Panc1 (cell line): ENCODE results near the gene SART1. TPM values are rescaled to one million over a fixed set of nuclear protein-coding genes. Genes with fewer than 3 reads are reported as not detected.

Experiments
- ATAC-seq: fragments of 200-7000 bp; cut with Tn5 transposase; 2 replicates; pipeline ENCODE4 v1.9.1; 2020; ENCODE audit warnings: mild to moderate bottlenecking, moderate library complexity
- BruUV-seq: library from RNA; stranded (reverse); fragments of 400-500 nt; replicated peaks from 2 replicates; lab custom pipeline; 2021; lab: Mats Ljungman, UMichigan
- CTCF ChIA-PET: fragments of 300-600 bp; sonication (Branson Sonifier 250); formaldehyde crosslinking; loops from one replicate; lab custom pipeline; 2022; ENCODE audit warnings: antibody characterized with exemption; lab: Charles Lee
- POLR2A ChIA-PET: fragments of 300-600 bp; sonication (Branson Sonifier 250); formaldehyde crosslinking; loops from one replicate; lab custom pipeline; 2022; ENCODE audit warnings: antibody characterized with exemption; lab: Charles Lee
- DNase-seq: peaks from one replicate; pipeline ENCODE4 v3.0.0-alpha.2; 2010; ENCODE audit warnings: low read depth, low spot score
- H3K27ac ChIP-seq: 2 replicates; pipeline ENCODE4 v1.5.1; 2011; ENCODE audit warnings: mild to moderate bottlenecking, low read length, inconsistent platforms
- H3K27me3 ChIP-seq: fragments of 200-500 bp; sonication (Bioruptor generic); 2 replicates; pipeline ENCODE4 v1.6.0; 2014; ENCODE audit warnings: low read length, inconsistent platforms; ENCODE audit not compliant: control insufficient read depth, insufficient read depth
- H3K36me3 ChIP-seq: fragments of 200-500 bp; sonication (Bioruptor generic); 2 replicates; pipeline ENCODE4 v1.5.1; 2014; ENCODE audit warnings: inconsistent platforms, mild to moderate bottlenecking, low read length, moderate library complexity; ENCODE audit not compliant: control insufficient read depth, insufficient read depth
- H3K4me1 ChIP-seq: 2 replicates; pipeline ENCODE4 v1.5.1; 2011; ENCODE audit warnings: inconsistent platforms, mild to moderate bottlenecking, low read length, moderate library complexity; ENCODE audit not compliant: control insufficient read depth, insufficient read depth
- H3K4me3 ChIP-seq, 2 experiments: 2 replicates each; pipeline ENCODE4 v1.5.1; 2011 to 2012; ENCODE audit warnings: low read depth in 2 of 2, low read length in 2 of 2, mild to moderate bottlenecking in 2 of 2, inconsistent platforms in 1 of 2, moderate library complexity in 1 of 2
- H3K9me3 ChIP-seq: fragments of 200-500 bp; sonication (Bioruptor generic); 2 replicates; pipeline ENCODE4 v1.5.1; 2014; ENCODE audit warnings: low read depth, mild to moderate bottlenecking, inconsistent platforms, low read length, moderate library complexity; ENCODE audit not compliant: control insufficient read depth, insufficient read depth
- POLR2AphosphoS5 ChIP-seq: IDR thresholded peaks from 2 replicates; pipeline ENCODE4 v1.6.1; 2012; ENCODE audit warnings: mild to moderate bottlenecking, low read depth, low read length, moderate library complexity
- SIN3A ChIP-seq: IDR thresholded peaks from 2 replicates; pipeline ENCODE4 v1.6.1; 2012; ENCODE audit warnings: low read depth, mild to moderate bottlenecking, low read length, moderate library complexity, borderline replicate concordance; ENCODE audit not compliant: insufficient read depth
- TCF7L2 ChIP-seq: IDR thresholded peaks from 2 replicates; pipeline ENCODE4 v1.6.1; 2011; ENCODE audit warnings: mild to moderate bottlenecking, low read depth, low read length, inconsistent platforms
- in situ Hi-C: cut with HindIII; loops from 2 replicates; pipeline ENCODE4 v1.10.0; 2016; ENCODE audit warnings: low sequenced_read_pairs, low pct_unique_long_range_greater_than_20kb
- intact Hi-C: fragments of 100-400 bp; cut with micrococcal nuclease; formaldehyde crosslinking; loops from one replicate; pipeline ENCODE4 v1.10.0; 2022; ENCODE audit not compliant: unreplicated experiment
- total RNA-seq: library from RNA; stranded (reverse); gene quantifications from one replicate; pipeline ENCODE4 v1.2.1, GENCODE V29; 2021; ENCODE audit not compliant: unreplicated experiment
- TF ChIP-seq, protein P1 (sequence below): fragments of 450-650 bp; IDR thresholded peaks from 2 replicates; pipeline ENCODE4 v1.5.1; 2017; ENCODE audit warnings: mild to moderate bottlenecking
- TF ChIP-seq, protein P2 (sequence below), 2 experiments: IDR thresholded peaks; 2 replicates each; pipeline ENCODE4 v1.6.1; 2011 to 2012; ENCODE audit warnings: low read depth in 2 of 2, control low read depth in 1 of 2, low read length in 1 of 2, mild to moderate bottlenecking in 1 of 2, moderate library complexity in 1 of 2; ENCODE audit not compliant: insufficient read depth in 1 of 2

Gene SART1
- total RNA-seq, 1 experiment from 2014 or later: 76.4 TPM

DNA sequence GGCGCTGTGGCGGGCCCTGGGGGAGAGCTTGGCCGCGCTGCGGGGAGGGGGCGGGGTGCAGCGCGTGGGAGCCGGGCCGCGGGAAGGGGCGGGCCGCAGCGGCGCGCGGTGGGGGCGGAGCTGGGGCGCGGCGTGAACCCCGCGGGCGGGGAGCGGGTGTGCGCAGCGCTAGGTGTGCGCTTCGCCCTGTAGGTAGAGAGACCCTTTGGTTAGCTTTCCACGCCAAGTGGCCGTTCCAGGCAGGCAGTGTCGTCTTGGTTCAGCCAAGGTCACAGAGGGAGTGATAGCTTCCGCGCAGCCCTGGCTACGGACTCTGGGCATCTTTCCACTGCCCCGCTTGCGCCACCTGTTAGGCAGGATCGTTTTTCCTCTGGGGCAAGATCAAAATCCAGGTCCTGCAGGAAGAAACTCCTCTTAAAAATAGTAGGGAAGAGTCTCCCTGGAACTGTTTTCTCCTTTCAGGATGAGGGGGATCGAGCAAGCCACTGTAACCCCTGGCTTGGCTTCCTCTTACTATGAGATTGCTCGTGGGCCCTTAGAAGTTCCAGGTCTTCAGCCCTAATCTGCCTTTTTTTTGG lies 41.2 kb downstream of the SART1 start:
- TF ChIP-seq, protein P1, sequence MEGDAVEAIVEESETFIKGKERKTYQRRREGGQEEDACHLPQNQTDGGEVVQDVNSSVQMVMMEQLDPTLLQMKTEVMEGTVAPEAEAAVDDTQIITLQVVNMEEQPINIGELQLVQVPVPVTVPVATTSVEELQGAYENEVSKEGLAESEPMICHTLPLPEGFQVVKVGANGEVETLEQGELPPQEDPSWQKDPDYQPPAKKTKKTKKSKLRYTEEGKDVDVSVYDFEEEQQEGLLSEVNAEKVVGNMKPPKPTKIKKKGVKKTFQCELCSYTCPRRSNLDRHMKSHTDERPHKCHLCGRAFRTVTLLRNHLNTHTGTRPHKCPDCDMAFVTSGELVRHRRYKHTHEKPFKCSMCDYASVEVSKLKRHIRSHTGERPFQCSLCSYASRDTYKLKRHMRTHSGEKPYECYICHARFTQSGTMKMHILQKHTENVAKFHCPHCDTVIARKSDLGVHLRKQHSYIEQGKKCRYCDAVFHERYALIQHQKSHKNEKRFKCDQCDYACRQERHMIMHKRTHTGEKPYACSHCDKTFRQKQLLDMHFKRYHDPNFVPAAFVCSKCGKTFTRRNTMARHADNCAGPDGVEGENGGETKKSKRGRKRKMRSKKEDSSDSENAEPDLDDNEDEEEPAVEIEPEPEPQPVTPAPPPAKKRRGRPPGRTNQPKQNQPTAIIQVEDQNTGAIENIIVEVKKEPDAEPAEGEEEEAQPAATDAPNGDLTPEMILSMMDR: no peak
- TF ChIP-seq SIN3A: 0 out of 2 replicates have a peak, but pooled peaks have one; percentile 71
- no peak for DNase-seq
- ChIA-PET CTCF (interaction anchor here (0.6 to 0.7 kb wide), 2 partner anchors 26 to 75 kb away, joined by 3 read pairs; no protein-coding TSS in a partner anchor), POLR2A (interaction anchor here (0.5 to 0.9 kb wide), 3 partner anchors 49 to 291 kb away, joined by 6 to 14 read pairs (median 9); partner anchors contain the start of genes SF3B2 and YIF1A)
- intact Hi-C loops: no loop called here
- Histone ChIP-seq H3K27me3 (no peaks in the 10 kb centered on the region), H3K4me1 (peaks cover 49% of the 10 kb centered on the region), H3K9me3 (no peaks in the 10 kb centered on the region), H3K4me3 (peak overlapping the region; percentile 63 to 100), H3K36me3 (peaks cover 30% of the 10 kb centered on the region), H3K27ac (peak overlapping the region; percentile 100)
- in situ Hi-C loops: no loop called here
- peak; percentile 78 for ATAC-seq
- BruUV-seq: no TSS peak

DNA sequence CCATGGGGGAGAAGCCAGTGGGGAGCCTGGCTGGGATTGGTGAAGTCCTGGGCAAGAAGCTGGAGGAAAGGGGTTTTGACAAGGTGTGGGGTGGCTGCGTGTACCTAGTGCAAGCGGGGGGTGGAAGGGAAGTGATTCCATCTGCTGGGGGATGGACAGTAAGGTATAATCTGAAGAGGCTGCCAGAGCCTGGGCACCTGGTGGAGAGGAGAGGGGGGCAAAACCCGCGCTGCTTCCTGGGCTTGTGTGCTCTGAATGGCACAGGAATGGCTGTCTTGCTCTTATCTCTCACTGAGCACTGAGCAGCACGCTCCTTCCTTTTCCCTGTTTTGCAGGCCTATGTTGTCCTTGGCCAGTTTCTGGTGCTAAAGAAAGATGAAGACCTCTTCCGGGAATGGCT lies 41.8 kb downstream of the SART1 start:
- no peaks in the 10 kb centered on the region for H3K27me3 ChIP-seq
- in situ Hi-C loops: no loop called here
- TF ChIP-seq, protein P1: no peak
- no peak for TF ChIP-seq TCF7L2
- TF ChIP-seq, protein P2, sequence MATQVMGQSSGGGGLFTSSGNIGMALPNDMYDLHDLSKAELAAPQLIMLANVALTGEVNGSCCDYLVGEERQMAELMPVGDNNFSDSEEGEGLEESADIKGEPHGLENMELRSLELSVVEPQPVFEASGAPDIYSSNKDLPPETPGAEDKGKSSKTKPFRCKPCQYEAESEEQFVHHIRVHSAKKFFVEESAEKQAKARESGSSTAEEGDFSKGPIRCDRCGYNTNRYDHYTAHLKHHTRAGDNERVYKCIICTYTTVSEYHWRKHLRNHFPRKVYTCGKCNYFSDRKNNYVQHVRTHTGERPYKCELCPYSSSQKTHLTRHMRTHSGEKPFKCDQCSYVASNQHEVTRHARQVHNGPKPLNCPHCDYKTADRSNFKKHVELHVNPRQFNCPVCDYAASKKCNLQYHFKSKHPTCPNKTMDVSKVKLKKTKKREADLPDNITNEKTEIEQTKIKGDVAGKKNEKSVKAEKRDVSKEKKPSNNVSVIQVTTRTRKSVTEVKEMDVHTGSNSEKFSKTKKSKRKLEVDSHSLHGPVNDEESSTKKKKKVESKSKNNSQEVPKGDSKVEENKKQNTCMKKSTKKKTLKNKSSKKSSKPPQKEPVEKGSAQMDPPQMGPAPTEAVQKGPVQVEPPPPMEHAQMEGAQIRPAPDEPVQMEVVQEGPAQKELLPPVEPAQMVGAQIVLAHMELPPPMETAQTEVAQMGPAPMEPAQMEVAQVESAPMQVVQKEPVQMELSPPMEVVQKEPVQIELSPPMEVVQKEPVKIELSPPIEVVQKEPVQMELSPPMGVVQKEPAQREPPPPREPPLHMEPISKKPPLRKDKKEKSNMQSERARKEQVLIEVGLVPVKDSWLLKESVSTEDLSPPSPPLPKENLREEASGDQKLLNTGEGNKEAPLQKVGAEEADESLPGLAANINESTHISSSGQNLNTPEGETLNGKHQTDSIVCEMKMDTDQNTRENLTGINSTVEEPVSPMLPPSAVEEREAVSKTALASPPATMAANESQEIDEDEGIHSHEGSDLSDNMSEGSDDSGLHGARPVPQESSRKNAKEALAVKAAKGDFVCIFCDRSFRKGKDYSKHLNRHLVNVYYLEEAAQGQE (IDR thresholded peaks at IDR 0.05; ENCODE audit: insufficient read depth in 1 of 2, low read depth in 2 of 2, low read length in 1 of 2): no peak
- TF ChIP-seq POLR2AphosphoS5: no peak
- TF ChIP-seq SIN3A: no peak
- POLR2A ChIA-PET: no interaction called here
- CTCF ChIA-PET: interaction anchor here (0.6 to 0.7 kb wide), 2 partner anchors 26 to 75 kb away, joined by 3 read pairs; no protein-coding TSS in a partner anchor
- H3K4me1 ChIP-seq: peaks cover 51% of the 10 kb centered on the region
- intact Hi-C loops: no loop called here
- no peaks in the 10 kb centered on the region for H3K9me3 ChIP-seq
- DNase-seq: no peak
- no peak for ATAC-seq
- H3K36me3 ChIP-seq: peaks cover 25% of the 10 kb centered on the region
- BruUV-seq: no TSS peak
- H3K4me3 ChIP-seq: peak overlapping the region; percentile 63 to 100
- peak overlapping the region; percentile 99 for H3K27ac ChIP-seq
